HCT116 (cell line): Measurements from ENCODE around the gene CD40. TPM values are rescaled to one million over a fixed set of nuclear protein-coding genes. Genes with fewer than 3 reads are reported as not detected.

Experiments used
- ATAC-seq: fragments of 200-7000 bp; cut with Tn5 transposase; 2 replicates; pipeline ENCODE4 v1.9.1; 2020; ENCODE audit warnings: mild to moderate bottlenecking, moderate library complexity
- BruUV-seq: library from RNA; stranded (reverse); fragments of 400-500 nt; replicated peaks from 2 replicates; lab custom pipeline; 2021; lab: Mats Ljungman, UMichigan
- CTCF ChIA-PET: fragments of 300-600 bp; sonication (Branson Sonifier 250); formaldehyde crosslinking; loops from one replicate; lab custom pipeline; 2021; ENCODE audit warnings: antibody characterized with exemption; lab: Charles Lee
- POLR2A ChIA-PET: fragments of 300-600, 350-600 bp; sonication (Branson Sonifier 250); formaldehyde crosslinking; loops from one replicate; lab custom pipeline; 2021; ENCODE audit warnings: antibody characterized with exemption; lab: Charles Lee
- RAD21 ChIA-PET, 2 experiments: fragments of 300-600 bp; sonication (Branson Sonifier 250); formaldehyde crosslinking; loops; one replicate each; lab custom pipeline; 2023; ENCODE audit warnings: low total read pairs in 2 of 2; ENCODE audit not compliant: uncharacterized antibody in 2 of 2, unreplicated experiment in 2 of 2, low non-redundant PET in 1 of 2; lab: Charles Lee
- DNase-seq: peaks from one replicate; pipeline ENCODE4 v3.0.0-alpha.2; 2010; ENCODE audit warnings: low read depth, low spot score
- H2AFZ ChIP-seq: fragments of 200-600 bp; shearing (Covaris generic), sonication (generic); 2 replicates; pipeline ENCODE4 v1.6.1; 2017; ENCODE audit warnings: low read depth, mixed run types, mixed read lengths, antibody characterized with exemption, low read length; ENCODE audit not compliant: poor library complexity, severe bottlenecking
- H3K27ac ChIP-seq: 2 replicates; pipeline ENCODE4 v1.5.1; 2012; ENCODE audit warnings: low read depth, low read length
- H3K27me3 ChIP-seq: fragments of 200-600 bp; sonication (generic); 2 replicates; pipeline ENCODE4 v1.6.1; 2016; ENCODE audit warnings: mixed run types, low read length, mixed read lengths; ENCODE audit not compliant: insufficient read depth
- H3K36me3 ChIP-seq, 2 experiments: fragments of 200-500 bp in 1 of 2; fragments of 200-600 bp in 1 of 2; sonication (Bioruptor generic) in 1 of 2; sonication (generic) in 1 of 2; 2 replicates each; pipeline versions ENCODE4 v1.5.1 to v1.6.1; 2014 to 2016; ENCODE audit warnings: low read length in 2 of 2, inconsistent platforms in 1 of 2, mixed read lengths in 1 of 2, mixed run types in 1 of 2; ENCODE audit not compliant: insufficient read depth in 2 of 2, control insufficient read depth in 1 of 2
- H3K4me1 ChIP-seq, 2 experiments: fragments of 200-600 bp in 1 of 2; sonication (generic) in 1 of 2; 2 replicates each; pipeline versions ENCODE4 v1.5.1 to v1.6.1; 2012 to 2017; ENCODE audit warnings: low read length in 2 of 2, inconsistent platforms in 1 of 2, mild to moderate bottlenecking in 1 of 2, mixed read lengths in 1 of 2, mixed run types in 1 of 2, moderate library complexity in 1 of 2; ENCODE audit not compliant: insufficient read depth in 2 of 2, control insufficient read depth in 1 of 2
- H3K4me2 ChIP-seq: fragments of 200-600 bp; sonication (generic); 2 replicates; pipeline ENCODE4 v1.6.1; 2017; ENCODE audit warnings: mixed run types, low read length, mixed read lengths
- H3K4me3 ChIP-seq, 2 experiments: fragments of 200-600 bp in 1 of 2; sonication (generic) in 1 of 2; replicated peaks in 1 of 2; 2 replicates each; pipeline ENCODE4 v1.5.1; 2011 to 2016; ENCODE audit warnings: low read length in 2 of 2, control low read depth in 1 of 2, low read depth in 1 of 2, mild to moderate bottlenecking in 1 of 2, mixed read lengths in 1 of 2, mixed run types in 1 of 2
- H3K79me2 ChIP-seq: fragments of 200-600 bp; sonication (generic); 2 replicates; pipeline ENCODE4 v1.6.1; 2017; ENCODE audit warnings: mild to moderate bottlenecking, mixed run types, low read length, moderate library complexity, mixed read lengths; ENCODE audit not compliant: insufficient read depth
- H3K9ac ChIP-seq: fragments of 200-600 bp; sonication (generic); 2 replicates; pipeline ENCODE4 v1.6.1; 2016; ENCODE audit warnings: low read length, mixed read lengths
- H3K9me2 ChIP-seq: fragments of 200-600 bp; sonication (generic), shearing (Covaris generic); 2 replicates; pipeline ENCODE4 v1.6.1; 2017; ENCODE audit warnings: mixed run types, mild to moderate bottlenecking, moderate library complexity; ENCODE audit not compliant: insufficient read depth
- H3K9me3 ChIP-seq, 2 experiments: fragments of 200-500 bp in 1 of 2; fragments of 200-600 bp in 1 of 2; sonication (Bioruptor generic) in 1 of 2; sonication (generic) in 1 of 2; 2 replicates each; pipeline ENCODE4 v1.6.1; 2014 to 2017; ENCODE audit warnings: low read length in 2 of 2, mixed read lengths in 2 of 2, inconsistent platforms in 1 of 2, low read depth in 1 of 2, mild to moderate bottlenecking in 1 of 2, mixed run types in 1 of 2, moderate library complexity in 1 of 2; ENCODE audit not compliant: control insufficient read depth in 1 of 2, insufficient read depth in 1 of 2
- H4K20me1 ChIP-seq: fragments of 200-600 bp; sonication (generic), shearing (Covaris generic); 2 replicates; pipeline ENCODE4 v1.6.1; 2017; ENCODE audit warnings: mixed run types, mild to moderate bottlenecking, moderate library complexity; ENCODE audit not compliant: insufficient read depth
- CBX3 ChIP-seq: IDR thresholded peaks from 2 replicates; pipeline ENCODE4 v1.6.1; 2012; ENCODE audit warnings: low read depth
- CEBPB ChIP-seq: IDR thresholded peaks from 2 replicates; pipeline ENCODE4 v1.6.1; 2012; ENCODE audit warnings: low read depth
- EZH2 ChIP-seq: fragments of 200-600 bp; sonication (generic); IDR thresholded peaks from 2 replicates; pipeline ENCODE4 v1.6.1; 2017; ENCODE audit warnings: antibody characterized with exemption, mixed run types
- FOSL1 ChIP-seq: IDR thresholded peaks from 2 replicates; pipeline ENCODE4 v1.6.1; 2012; ENCODE audit warnings: low read depth
- JUND ChIP-seq: IDR thresholded peaks from 2 replicates; pipeline ENCODE4 v1.6.1; 2012
- SIN3A ChIP-seq: IDR thresholded peaks from 2 replicates; pipeline ENCODE4 v1.6.1; 2012; ENCODE audit warnings: low read depth
- SP1 ChIP-seq: IDR thresholded peaks from 2 replicates; pipeline ENCODE4 v1.6.1; 2012; ENCODE audit warnings: low read depth
- SRF ChIP-seq: IDR thresholded peaks from 2 replicates; pipeline ENCODE4 v1.6.1; 2012; ENCODE audit warnings: low read depth
- YY1 ChIP-seq: IDR thresholded peaks from 2 replicates; pipeline ENCODE4 v1.6.1; 2011; ENCODE audit warnings: low read length, low read depth, moderate library complexity, mild to moderate bottlenecking; ENCODE audit not compliant: insufficient replicate concordance; ENCODE audit errors: extremely low read depth
- intact Hi-C: fragments of 100-400 bp; cut with micrococcal nuclease; formaldehyde crosslinking; loops from 2 replicates; pipeline ENCODE4 v1.10.0; 2022
- total RNA-seq: library from RNA; stranded (reverse); gene quantifications from one replicate; pipeline ENCODE4 v1.2.1, GENCODE V29; 2021; ENCODE audit not compliant: unreplicated experiment
- TF ChIP-seq, protein P1 (sequence below): IDR thresholded peaks from 2 replicates; pipeline ENCODE4 v1.6.1; 2012
- TF ChIP-seq, protein P2 (sequence below): IDR thresholded peaks from 2 replicates; pipeline ENCODE4 v1.6.1; 2012; ENCODE audit warnings: low read depth

The CD40 gene
- total RNA-seq, 1 experiment from 2014 or later: 21.3 TPM

DNA sequence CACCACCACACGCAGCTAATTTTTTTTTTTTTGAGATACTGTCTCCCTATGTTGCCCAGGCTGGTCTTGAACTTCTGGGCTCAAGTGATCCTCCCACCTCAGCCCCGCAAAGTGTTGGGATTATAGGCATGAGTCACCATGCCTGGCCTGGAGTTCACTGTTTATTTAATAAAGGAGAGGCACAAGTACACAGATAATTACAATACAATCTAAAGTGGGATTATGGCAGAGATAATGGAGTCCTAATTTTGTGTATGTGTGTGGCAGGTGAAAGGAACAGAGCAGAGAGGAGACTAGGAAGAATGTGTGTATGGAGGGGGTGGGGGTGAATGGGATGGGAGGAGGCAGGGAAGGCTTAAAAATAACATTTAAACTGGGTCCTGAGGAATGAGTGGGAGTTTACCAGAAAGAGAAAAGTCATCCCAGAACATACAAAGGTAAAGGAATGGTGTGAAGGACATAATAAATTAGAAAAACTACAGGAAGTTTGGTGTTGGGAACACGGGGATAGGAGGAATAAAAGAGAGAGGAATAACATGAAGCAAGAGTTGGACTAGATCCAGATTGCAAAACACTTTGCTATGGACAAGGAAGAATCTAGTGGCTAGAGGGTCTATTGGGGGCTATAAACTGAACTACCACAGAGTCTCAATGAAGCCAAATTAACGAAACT lies 32.8 kb upstream of the CD40 start:
- H4K20me1 ChIP-seq: peaks cover 36% of the 10 kb centered on the region; the same call in 1 of the 2 replicates
- TF ChIP-seq YY1 (no peak), CEBPB (peak; percentile 67), SP1 (no peak), JUND (peak; percentile 39; the same call in 1 of the 2 replicates), FOSL1 (0 out of 2 replicates have a peak, but pooled peaks have one; percentile 39), SRF (no peak), EZH2 (no peak), CBX3 (no peak), SIN3A (no peak)
- TF ChIP-seq, protein P1, sequence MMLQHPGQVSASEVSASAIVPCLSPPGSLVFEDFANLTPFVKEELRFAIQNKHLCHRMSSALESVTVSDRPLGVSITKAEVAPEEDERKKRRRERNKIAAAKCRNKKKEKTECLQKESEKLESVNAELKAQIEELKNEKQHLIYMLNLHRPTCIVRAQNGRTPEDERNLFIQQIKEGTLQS: no peak
- TF ChIP-seq, protein P2, sequence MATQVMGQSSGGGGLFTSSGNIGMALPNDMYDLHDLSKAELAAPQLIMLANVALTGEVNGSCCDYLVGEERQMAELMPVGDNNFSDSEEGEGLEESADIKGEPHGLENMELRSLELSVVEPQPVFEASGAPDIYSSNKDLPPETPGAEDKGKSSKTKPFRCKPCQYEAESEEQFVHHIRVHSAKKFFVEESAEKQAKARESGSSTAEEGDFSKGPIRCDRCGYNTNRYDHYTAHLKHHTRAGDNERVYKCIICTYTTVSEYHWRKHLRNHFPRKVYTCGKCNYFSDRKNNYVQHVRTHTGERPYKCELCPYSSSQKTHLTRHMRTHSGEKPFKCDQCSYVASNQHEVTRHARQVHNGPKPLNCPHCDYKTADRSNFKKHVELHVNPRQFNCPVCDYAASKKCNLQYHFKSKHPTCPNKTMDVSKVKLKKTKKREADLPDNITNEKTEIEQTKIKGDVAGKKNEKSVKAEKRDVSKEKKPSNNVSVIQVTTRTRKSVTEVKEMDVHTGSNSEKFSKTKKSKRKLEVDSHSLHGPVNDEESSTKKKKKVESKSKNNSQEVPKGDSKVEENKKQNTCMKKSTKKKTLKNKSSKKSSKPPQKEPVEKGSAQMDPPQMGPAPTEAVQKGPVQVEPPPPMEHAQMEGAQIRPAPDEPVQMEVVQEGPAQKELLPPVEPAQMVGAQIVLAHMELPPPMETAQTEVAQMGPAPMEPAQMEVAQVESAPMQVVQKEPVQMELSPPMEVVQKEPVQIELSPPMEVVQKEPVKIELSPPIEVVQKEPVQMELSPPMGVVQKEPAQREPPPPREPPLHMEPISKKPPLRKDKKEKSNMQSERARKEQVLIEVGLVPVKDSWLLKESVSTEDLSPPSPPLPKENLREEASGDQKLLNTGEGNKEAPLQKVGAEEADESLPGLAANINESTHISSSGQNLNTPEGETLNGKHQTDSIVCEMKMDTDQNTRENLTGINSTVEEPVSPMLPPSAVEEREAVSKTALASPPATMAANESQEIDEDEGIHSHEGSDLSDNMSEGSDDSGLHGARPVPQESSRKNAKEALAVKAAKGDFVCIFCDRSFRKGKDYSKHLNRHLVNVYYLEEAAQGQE: no peak
- H3K9me2 ChIP-seq: no peaks in the 10 kb centered on the region
- H3K4me2 ChIP-seq: peak overlapping the region; percentile 60
- RAD21 ChIA-PET: interaction anchor here in 1 of 2 experiments (1.0 kb wide), 1 partner anchor 71 kb away, joined by 3 read pairs; no protein-coding TSS in a partner anchor
- H2AFZ ChIP-seq: no peak overlapping the region
- H3K9ac ChIP-seq: peak overlapping the region; percentile 16; the same call in 1 of the 2 replicates
- H3K27ac ChIP-seq: peak overlapping the region; percentile 44
- CTCF ChIA-PET: interaction anchor here (0.7 to 1.8 kb wide), 2 partner anchors 58 to 63 kb away, joined by 3 to 6 read pairs; no protein-coding TSS in a partner anchor
- H3K27me3 ChIP-seq: no peaks in the 10 kb centered on the region
- peaks cover 92% of the 10 kb centered on the region for H3K79me2 ChIP-seq
- DNase-seq: no peak
- intact Hi-C loops: no loop called here
- POLR2A ChIA-PET: no interaction called here
- H3K4me3 ChIP-seq: peak overlapping the region in 1 of 2 experiments; percentile 17; a peak in 1 of 4 replicates
- BruUV-seq: no TSS peak
- ATAC-seq: no peak
- H3K36me3 ChIP-seq: no peaks in the 10 kb centered on the region
- H3K4me1 ChIP-seq: peaks cover 27 to 46% of the 10 kb centered on the region in 2 experiments
- H3K9me3 ChIP-seq: no peaks in the 10 kb centered on the region
